CD14-positive monocyte (primary cell): Measurements from ENCODE around the gene C2CD2. TPM values are rescaled to one million over a fixed set of nuclear protein-coding genes. Genes with fewer than 3 reads are reported as not detected.

Experiments used
- DNase-seq, 3 donors: peaks; one replicate each; pipeline ENCODE4 v3.0.0-alpha.2; 2011 to 2022
- H2AFZ ChIP-seq: 2 replicates; pipeline ENCODE4 v1.6.0; 2012; ENCODE audit warnings: mild to moderate bottlenecking, low read depth, low read length, inconsistent platforms; ENCODE audit not compliant: insufficient read depth, poor library complexity, severe bottlenecking
- H3K27ac ChIP-seq, 2 donors: 1 replicate in 1 of 2; 2 replicates in 1 of 2; pipeline ENCODE4 v1.5.1; 2012 to 2013; ENCODE audit warnings: low read length in 2 of 2, control low read depth in 1 of 2, inconsistent platforms in 1 of 2, low read depth in 1 of 2, mild to moderate bottlenecking in 1 of 2
- H3K27me3 ChIP-seq, 2 donors: one replicate each; pipeline versions ENCODE4 v1.6.0 to v1.6.1; 2011 to 2013; ENCODE audit warnings: low read length in 2 of 2; ENCODE audit not compliant: control insufficient read depth in 2 of 2, insufficient read depth in 2 of 2
- H3K36me3 ChIP-seq, 2 donors: replicated peaks in 1 of 2; 1 replicate in 1 of 2; 2 replicates in 1 of 2; pipeline versions ENCODE4 v1.5.1 to v1.6.1; 2012 to 2013; ENCODE audit warnings: low read length in 2 of 2, control low read depth in 1 of 2, inconsistent platforms in 1 of 2, mild to moderate bottlenecking in 1 of 2; ENCODE audit not compliant: insufficient read depth in 2 of 2, control insufficient read depth in 1 of 2
- H3K4me1 ChIP-seq, 2 donors: 1 replicate in 1 of 2; 2 replicates in 1 of 2; pipeline versions ENCODE4 v1.5.1 to v1.6.1; 2012 to 2013; ENCODE audit warnings: low read length in 2 of 2, control low read depth in 1 of 2, inconsistent platforms in 1 of 2, mild to moderate bottlenecking in 1 of 2, moderate library complexity in 1 of 2; ENCODE audit not compliant: insufficient read depth in 2 of 2, control insufficient read depth in 1 of 2
- H3K4me2 ChIP-seq: replicated peaks from 2 replicates; pipeline ENCODE3; 2012; ENCODE audit warnings: low read length, moderate library complexity, mild to moderate bottlenecking; ENCODE audit not compliant: poor library complexity, severe bottlenecking; ENCODE audit errors: extremely low read depth
- H3K4me3 ChIP-seq, 3 experiments: fragments of 200-600 bp in 1 of 3; sonication (generic) in 1 of 3; replicated peaks in 1 of 3; 1 replicate in 2 of 3; 2 replicates in 1 of 3; pipeline ENCODE4 v1.5.1; 2011 to 2013; ENCODE audit warnings: low read length in 3 of 3, mild to moderate bottlenecking in 3 of 3, control low read depth in 2 of 3, low read depth in 2 of 3, inconsistent platforms in 1 of 3, moderate library complexity in 1 of 3
- H3K79me2 ChIP-seq: 2 replicates; pipeline ENCODE4 v1.6.0; 2012; ENCODE audit warnings: mild to moderate bottlenecking, control low read depth, inconsistent platforms, low read length, moderate library complexity; ENCODE audit not compliant: insufficient read depth
- H3K9ac ChIP-seq: 2 replicates; pipeline ENCODE4 v1.6.0; 2017; ENCODE audit warnings: low read length, mild to moderate bottlenecking; ENCODE audit not compliant: insufficient read depth, poor library complexity, severe bottlenecking
- H3K9me3 ChIP-seq, 2 donors: replicated peaks in 1 of 2; 1 replicate in 1 of 2; 2 replicates in 1 of 2; pipeline versions ENCODE4 v1.5.1 to v1.6.1; 2012 to 2013; ENCODE audit warnings: low read length in 2 of 2, control low read depth in 1 of 2; ENCODE audit not compliant: control insufficient read depth in 1 of 2, insufficient read depth in 1 of 2
- H4K20me1 ChIP-seq: 2 replicates; pipeline ENCODE4 v1.6.0; 2012; ENCODE audit warnings: mild to moderate bottlenecking, low read length, control low read depth, moderate library complexity; ENCODE audit not compliant: insufficient read depth
- H3K27ac Mint-ChIP-seq, 7 donors: one replicate each; pipeline ENCODE4 v1.8.0; 2020; ENCODE audit warnings: mild to moderate bottlenecking in 7 of 7, mixed read lengths in 7 of 7, moderate library complexity in 6 of 7, inconsistent platforms in 2 of 7
- H3K27me3 Mint-ChIP-seq, 3 donors: one replicate each; pipeline ENCODE4 v1.8.0; 2021 to 2022; ENCODE audit warnings: low read depth in 3 of 3, mild to moderate bottlenecking in 3 of 3, mixed read lengths in 3 of 3, moderate library complexity in 3 of 3, inconsistent platforms in 1 of 3
- H3K36me3 Mint-ChIP-seq, 2 donors: one replicate each; pipeline ENCODE4 v1.8.0; 2020; ENCODE audit warnings: mixed read lengths in 2 of 2, inconsistent platforms in 1 of 2, mild to moderate bottlenecking in 1 of 2
- H3K4me1 Mint-ChIP-seq: one replicate; pipeline ENCODE4 v1.8.0; 2020; ENCODE audit warnings: mild to moderate bottlenecking, mixed read lengths
- H3K4me3 Mint-ChIP-seq, 2 donors: one replicate each; pipeline ENCODE4 v1.8.0; 2020; ENCODE audit warnings: mild to moderate bottlenecking in 2 of 2, mixed read lengths in 2 of 2, moderate library complexity in 1 of 2
- H3K9me3 Mint-ChIP-seq, 7 donors: one replicate each; pipeline ENCODE4 v1.8.0; 2020 to 2022; ENCODE audit warnings: mixed read lengths in 7 of 7, mild to moderate bottlenecking in 6 of 7, moderate library complexity in 6 of 7, inconsistent platforms in 2 of 7
- WGBS: methylation state at CpG from one replicate; pipeline ENCODE4 v1.1.5; 2013; ENCODE audit warnings: missing lambda C conversion rate; ENCODE audit not compliant: insufficient coverage; 5-methylcytosine and 5-hydroxymethylcytosine counted together
- intact Hi-C, 2 donors: fragments of 100-400 bp; cut with micrococcal nuclease; formaldehyde crosslinking; loops; one replicate each; pipeline versions ENCODE4 v1.15.0 to v1.15.1; 2023
- polyA plus RNA-seq, 3 donors: library from polyadenylated mRNA; depleted of rRNA in 1 of 3; unstranded in 2 of 3; stranded (reverse) in 1 of 3; fragments of 300-500 nt in 2 of 3; fragments of >200 nt in 1 of 3; fragmentation: Illumina TruSeq in 2 of 3; gene quantifications; 1 replicate in 2 of 3; 2 replicates in 1 of 3; pipeline ENCODE4 v1.2.3, GENCODE V29; 2012 to 2021
- TF ChIP-seq, protein P1 (sequence below): fragments of 200-600 bp; IDR thresholded peaks from one replicate; pipeline ENCODE4 v1.8.0; 2022; ENCODE audit warnings: antibody characterized with exemption, mild to moderate bottlenecking

The C2CD2 gene
- polyA plus RNA-seq, 3 donors, result 1.4 to 17.0 (median 3.8) TPM

GRCh38 chr21:41962425-41962966 lies 8.7 kb upstream of the C2CD2 start:
- H3K4me1 ChIP-seq, result peaks cover 0 to 3% of the 10 kb centered on the region in 2 donors
- H3K4me2 ChIP-seq, result no peak overlapping the region
- no peaks in the 10 kb centered on the region for H3K36me3 Mint-ChIP-seq
- no peak overlapping the region for H2AFZ ChIP-seq
- intact Hi-C loops, result no loop called here
- WGBS, result 95% methylated on average over 6 of the region's 11 CpGs
- H3K4me3 ChIP-seq, result no peak overlapping the region
- H3K9me3 ChIP-seq, result no peaks in the 10 kb centered on the region
- no peak overlapping the region for H3K9ac ChIP-seq
- H3K27ac Mint-ChIP-seq, result peak overlapping the region in 1 of 7 donors; percentile 46
- TF ChIP-seq, protein P1, sequence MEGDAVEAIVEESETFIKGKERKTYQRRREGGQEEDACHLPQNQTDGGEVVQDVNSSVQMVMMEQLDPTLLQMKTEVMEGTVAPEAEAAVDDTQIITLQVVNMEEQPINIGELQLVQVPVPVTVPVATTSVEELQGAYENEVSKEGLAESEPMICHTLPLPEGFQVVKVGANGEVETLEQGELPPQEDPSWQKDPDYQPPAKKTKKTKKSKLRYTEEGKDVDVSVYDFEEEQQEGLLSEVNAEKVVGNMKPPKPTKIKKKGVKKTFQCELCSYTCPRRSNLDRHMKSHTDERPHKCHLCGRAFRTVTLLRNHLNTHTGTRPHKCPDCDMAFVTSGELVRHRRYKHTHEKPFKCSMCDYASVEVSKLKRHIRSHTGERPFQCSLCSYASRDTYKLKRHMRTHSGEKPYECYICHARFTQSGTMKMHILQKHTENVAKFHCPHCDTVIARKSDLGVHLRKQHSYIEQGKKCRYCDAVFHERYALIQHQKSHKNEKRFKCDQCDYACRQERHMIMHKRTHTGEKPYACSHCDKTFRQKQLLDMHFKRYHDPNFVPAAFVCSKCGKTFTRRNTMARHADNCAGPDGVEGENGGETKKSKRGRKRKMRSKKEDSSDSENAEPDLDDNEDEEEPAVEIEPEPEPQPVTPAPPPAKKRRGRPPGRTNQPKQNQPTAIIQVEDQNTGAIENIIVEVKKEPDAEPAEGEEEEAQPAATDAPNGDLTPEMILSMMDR, result no peak
- H3K9me3 Mint-ChIP-seq, result no peaks in the 10 kb centered on the region
- no peaks in the 10 kb centered on the region for H4K20me1 ChIP-seq
- DNase-seq, result no peak
- H3K27ac ChIP-seq, result no peak overlapping the region
- peaks cover 8% of the 10 kb centered on the region for H3K4me1 Mint-ChIP-seq
- no peaks in the 10 kb centered on the region for H3K79me2 ChIP-seq
- H3K27me3 ChIP-seq, result no peaks in the 10 kb centered on the region
- H3K27me3 Mint-ChIP-seq, result peaks cover 6 to 10% (median 7%) of the 10 kb centered on the region in 3 donors
- no peaks in the 10 kb centered on the region for H3K36me3 ChIP-seq
- H3K4me3 Mint-ChIP-seq, result no peak overlapping the region

DNA sequence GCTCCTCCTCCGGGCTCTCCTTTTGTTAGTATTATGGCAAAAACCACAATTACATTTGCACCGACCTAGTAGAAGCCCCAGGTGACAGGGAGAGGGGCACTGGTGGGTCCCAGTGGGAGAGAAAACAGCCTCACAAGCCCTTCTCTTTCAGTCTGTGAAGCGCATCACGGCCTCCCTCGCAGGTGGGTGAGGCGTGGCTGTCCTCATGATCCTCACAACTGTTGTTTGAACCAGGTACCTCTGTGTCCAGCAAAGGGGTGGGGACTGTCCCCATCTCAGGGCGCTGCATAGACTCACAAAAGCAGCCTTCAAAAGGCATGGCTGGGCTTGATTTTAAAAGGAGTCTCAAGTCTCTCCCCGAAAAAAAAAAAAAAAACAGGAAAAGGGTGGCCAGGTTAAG lies 7.9 kb upstream of the C2CD2 start:
- Histone ChIP-seq H4K20me1 (no peaks in the 10 kb centered on the region), H3K79me2 (no peaks in the 10 kb centered on the region), H3K4me1 (peaks cover 0 to 3% of the 10 kb centered on the region in 2 donors), H3K9ac (no peak overlapping the region), H3K27ac (no peak overlapping the region), H2AFZ (peak overlapping the region; percentile 43), H3K9me3 (no peaks in the 10 kb centered on the region), H3K4me3 (no peak overlapping the region), H3K36me3 (no peaks in the 10 kb centered on the region), H3K27me3 (no peaks in the 10 kb centered on the region), H3K4me2 (no peak overlapping the region)
- peaks cover 7 to 11% (median 9%) of the 10 kb centered on the region in 3 donors for H3K27me3 Mint-ChIP-seq
- no peak for DNase-seq
- H3K27ac Mint-ChIP-seq, result peak overlapping the region in 3 of 7 donors; percentile 6 to 46 (median 43)
- TF ChIP-seq, protein P1, result no peak
- no peak overlapping the region for H3K4me3 Mint-ChIP-seq
- H3K36me3 Mint-ChIP-seq, result no peaks in the 10 kb centered on the region
- WGBS, result 59% methylated on average over 4 of the region's 8 CpGs
- H3K9me3 Mint-ChIP-seq, result no peaks in the 10 kb centered on the region
- intact Hi-C loops, result no loop called here
- peaks cover 11% of the 10 kb centered on the region for H3K4me1 Mint-ChIP-seq
